HepG2 (cell line): Measurements from ENCODE around the gene OTUB2. TPM values are rescaled to one million over a fixed set of nuclear protein-coding genes. Genes with fewer than 3 reads are reported as not detected.

Source experiments
- CENPBD1 ChIP-seq: sonication (generic); formaldehyde crosslinking; IDR thresholded peaks from 2 replicates; pipeline ENCODE4 v1.8.0; 2022; ENCODE audit warnings: missing genetic modification reagents, low read depth, mild to moderate bottlenecking, borderline replicate concordance
- CHCHD3 ChIP-seq: sonication (generic); formaldehyde crosslinking; IDR thresholded peaks from 2 replicates; pipeline ENCODE4 v1.8.0; 2022; ENCODE audit warnings: mild to moderate bottlenecking, missing genetic modification reagents, moderate library complexity
- FOXA1 ChIP-seq, 2 experiments: fragments of 450-650 bp in 1 of 2; sonication (generic) in 1 of 2; formaldehyde crosslinking in 1 of 2; IDR thresholded peaks; 2 replicates each; pipeline versions ENCODE4 v1.4.0 to v1.6.1; 2016 to 2020; ENCODE audit warnings: missing genetic modification reagents in 1 of 2
- HDAC1 ChIP-seq: sonication (generic); formaldehyde crosslinking; IDR thresholded peaks from 2 replicates; pipeline ENCODE4 v1.5.1; 2020; ENCODE audit warnings: mild to moderate bottlenecking, missing genetic modification reagents
- HNF1B ChIP-seq: sonication (generic); formaldehyde crosslinking; IDR thresholded peaks from 2 replicates; pipeline ENCODE4 v1.5.1; 2020; ENCODE audit warnings: mild to moderate bottlenecking, moderate library complexity, missing genetic modification reagents
- KLF13 ChIP-seq: sonication (generic); formaldehyde crosslinking; IDR thresholded peaks from 2 replicates; pipeline ENCODE4 v1.4.0; 2020; ENCODE audit warnings: mild to moderate bottlenecking, missing genetic modification reagents
- SUZ12 ChIP-seq: fragments of 150-350 bp; IDR thresholded peaks from 2 replicates; pipeline ENCODE4 v1.6.1; 2014; ENCODE audit warnings: low read depth, low read length
- YEATS2 ChIP-seq: sonication (generic); formaldehyde crosslinking; IDR thresholded peaks from 2 replicates; pipeline ENCODE4 v1.4.0; 2020; ENCODE audit warnings: missing genetic modification reagents, borderline replicate concordance
- ZMAT3 ChIP-seq: sonication (generic); formaldehyde crosslinking; conservative IDR thresholded peaks from 2 replicates; pipeline ENCODE4 v1.7.0; 2021; ENCODE audit warnings: missing genetic modification reagents
- ZMYM2 ChIP-seq: sonication (generic); formaldehyde crosslinking; IDR thresholded peaks from 2 replicates; pipeline ENCODE4 v1.8.0; 2022; ENCODE audit warnings: mild to moderate bottlenecking, missing genetic modification reagents
- ZNF251 ChIP-seq: sonication (generic); formaldehyde crosslinking; IDR thresholded peaks from 2 replicates; pipeline ENCODE4 v1.9.0; 2021; ENCODE audit warnings: mild to moderate bottlenecking, missing genetic modification reagents
- ZNF562 ChIP-seq: sonication (generic); formaldehyde crosslinking; IDR thresholded peaks from 2 replicates; pipeline ENCODE4 v1.8.0; 2022; ENCODE audit warnings: missing genetic modification reagents, borderline replicate concordance
- polyA plus RNA-seq, 8 experiments: library from polyadenylated mRNA; depleted of rRNA in 3 of 8; stranded (reverse) in 7 of 8; unstranded in 1 of 8; fragments of >200 nt; fragmentation: Illumina TruSeq in 4 of 8; extraction: Trizol in 4 of 8; gene quantifications; 2 replicates each; pipeline versions ENCODE4 v1.2.1 to v1.2.3, GENCODE V29; 2011 to 2016; ENCODE audit warnings: low read depth in 4 of 8, missing spikeins in 1 of 8, mixed read lengths in 1 of 8; ENCODE audit not compliant: insufficient read depth in 1 of 8
- total RNA-seq, 5 experiments: library from RNA; depleted of rRNA; stranded (reverse); fragments of >200 nt; fragmentation: Illumina TruSeq; extraction: Trizol; gene quantifications; 2 replicates each; pipeline ENCODE4 v1.2.3, GENCODE V29; 2016; ENCODE audit warnings: low read depth in 1 of 5
- TF ChIP-seq, protein P1 (sequence below): sonication (generic); formaldehyde crosslinking; IDR thresholded peaks from 2 replicates; pipeline ENCODE4 v1.4.0; 2020; ENCODE audit warnings: missing genetic modification reagents, mild to moderate bottlenecking, borderline replicate concordance
- TF ChIP-seq, protein P2 (sequence below): IDR thresholded peaks from 2 replicates; pipeline ENCODE4 v1.6.1; 2016; ENCODE audit warnings: control low read depth
- TF ChIP-seq, protein P3 (sequence below): sonication (generic); formaldehyde crosslinking; IDR thresholded peaks from 2 replicates; pipeline ENCODE4 v1.5.1; 2020; ENCODE audit warnings: missing genetic modification reagents, mild to moderate bottlenecking, borderline replicate concordance
- TF ChIP-seq, protein P4 (sequence below): IDR thresholded peaks from 2 replicates; pipeline ENCODE4 v1.4.0; 2020; ENCODE audit warnings: mild to moderate bottlenecking, missing genetic modification reagents

Gene OTUB2
- total and polyA plus RNA-seq, 2 of the 13 experiments (the other 11 are each of a cell fraction or from before 2014, with no cell fraction given) = 2.2 to 2.4 TPM

DNA sequence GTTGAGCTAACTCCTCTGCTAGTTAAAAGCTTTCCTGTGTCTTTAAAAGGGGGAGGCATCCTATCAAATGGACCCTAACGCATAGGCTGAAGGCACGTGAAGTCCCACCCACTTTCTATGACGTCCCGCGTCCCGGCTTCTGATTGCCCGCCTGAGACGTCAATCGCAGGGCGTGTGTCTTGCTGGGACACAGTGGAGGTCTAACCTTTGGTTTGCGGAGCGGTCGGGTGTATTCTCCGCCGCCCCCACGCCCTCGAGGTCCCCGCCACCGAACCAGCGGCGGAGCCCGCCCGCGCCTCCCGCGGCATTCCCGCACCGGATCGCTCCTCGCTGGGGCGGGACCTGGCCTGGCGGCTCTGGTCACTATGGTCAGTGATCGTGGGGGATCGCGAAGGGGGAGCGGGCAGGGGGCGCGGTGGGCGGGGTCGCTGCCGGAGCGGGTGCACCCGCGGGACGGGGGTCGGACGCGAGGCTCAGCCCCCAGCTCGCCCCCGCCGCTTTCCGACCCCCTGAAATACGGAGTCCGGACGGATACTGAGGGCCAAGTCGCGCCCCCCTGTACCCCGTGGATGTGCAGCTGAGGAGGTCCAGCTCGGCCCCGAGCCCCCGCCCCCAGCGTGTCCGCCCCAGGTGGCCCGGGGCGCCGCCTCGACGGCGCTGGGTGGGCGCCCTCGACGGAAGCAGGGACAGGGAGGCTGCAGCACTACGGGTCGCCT, at the start of gene OTUB2 (continued):
- TF ChIP-seq SUZ12 = no peak
- TF ChIP-seq CHCHD3 (CRISPR knock-in tag) = 0 out of 2 replicates have a peak, but pooled peaks have one; percentile 25
- 0 out of 2 replicates have a peak, but pooled peaks have one; percentile 24 for TF ChIP-seq KLF13 (CRISPR knock-in tag)
- TF ChIP-seq, protein P1, sequence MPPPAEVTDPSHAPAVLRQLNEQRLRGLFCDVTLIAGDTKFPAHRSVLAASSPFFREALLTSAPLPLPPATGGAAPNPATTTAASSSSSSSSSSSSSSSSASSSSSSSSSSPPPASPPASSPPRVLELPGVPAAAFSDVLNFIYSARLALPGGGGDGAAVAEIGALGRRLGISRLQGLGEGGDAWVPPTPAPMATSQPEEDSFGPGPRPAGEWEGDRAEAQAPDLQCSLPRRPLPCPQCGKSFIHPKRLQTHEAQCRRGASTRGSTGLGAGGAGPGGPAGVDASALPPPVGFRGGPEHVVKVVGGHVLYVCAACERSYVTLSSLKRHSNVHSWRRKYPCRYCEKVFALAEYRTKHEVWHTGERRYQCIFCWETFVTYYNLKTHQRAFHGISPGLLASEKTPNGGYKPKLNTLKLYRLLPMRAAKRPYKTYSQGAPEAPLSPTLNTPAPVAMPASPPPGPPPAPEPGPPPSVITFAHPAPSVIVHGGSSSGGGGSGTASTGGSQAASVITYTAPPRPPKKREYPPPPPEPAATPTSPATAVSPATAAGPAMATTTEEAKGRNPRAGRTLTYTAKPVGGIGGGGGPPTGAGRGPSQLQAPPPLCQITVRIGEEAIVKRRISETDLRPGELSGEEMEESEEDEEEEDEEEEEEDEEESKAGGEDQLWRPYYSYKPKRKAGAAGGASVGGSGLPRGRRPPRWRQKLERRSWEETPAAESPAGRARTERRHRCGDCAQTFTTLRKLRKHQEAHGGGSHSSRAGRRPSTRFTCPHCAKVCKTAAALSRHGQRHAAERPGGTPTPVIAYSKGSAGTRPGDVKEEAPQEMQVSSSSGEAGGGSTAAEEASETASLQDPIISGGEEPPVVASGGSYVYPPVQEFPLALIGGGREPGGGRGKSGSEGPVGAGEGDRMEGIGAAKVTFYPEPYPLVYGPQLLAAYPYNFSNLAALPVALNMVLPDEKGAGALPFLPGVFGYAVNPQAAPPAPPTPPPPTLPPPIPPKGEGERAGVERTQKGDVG (CRISPR knock-in tag) = no peak
- TF ChIP-seq ZNF562 (CRISPR knock-in tag) = no peak
- no peak for TF ChIP-seq HNF1B (CRISPR knock-in tag)
- TF ChIP-seq YEATS2 (CRISPR knock-in tag) = no peak
- 0 out of 2 replicates have a peak, but pooled peaks have one; percentile 23 for TF ChIP-seq HDAC1 (CRISPR knock-in tag)
- no peak for TF ChIP-seq ZMAT3
- TF ChIP-seq, protein P2, sequence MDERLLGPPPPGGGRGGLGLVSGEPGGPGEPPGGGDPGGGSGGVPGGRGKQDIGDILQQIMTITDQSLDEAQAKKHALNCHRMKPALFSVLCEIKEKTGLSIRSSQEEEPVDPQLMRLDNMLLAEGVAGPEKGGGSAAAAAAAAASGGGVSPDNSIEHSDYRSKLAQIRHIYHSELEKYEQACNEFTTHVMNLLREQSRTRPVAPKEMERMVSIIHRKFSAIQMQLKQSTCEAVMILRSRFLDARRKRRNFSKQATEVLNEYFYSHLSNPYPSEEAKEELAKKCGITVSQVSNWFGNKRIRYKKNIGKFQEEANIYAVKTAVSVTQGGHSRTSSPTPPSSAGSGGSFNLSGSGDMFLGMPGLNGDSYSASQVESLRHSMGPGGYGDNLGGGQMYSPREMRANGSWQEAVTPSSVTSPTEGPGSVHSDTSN (CRISPR knock-in tag) = peak; percentile 96
- TF ChIP-seq, protein P3, sequence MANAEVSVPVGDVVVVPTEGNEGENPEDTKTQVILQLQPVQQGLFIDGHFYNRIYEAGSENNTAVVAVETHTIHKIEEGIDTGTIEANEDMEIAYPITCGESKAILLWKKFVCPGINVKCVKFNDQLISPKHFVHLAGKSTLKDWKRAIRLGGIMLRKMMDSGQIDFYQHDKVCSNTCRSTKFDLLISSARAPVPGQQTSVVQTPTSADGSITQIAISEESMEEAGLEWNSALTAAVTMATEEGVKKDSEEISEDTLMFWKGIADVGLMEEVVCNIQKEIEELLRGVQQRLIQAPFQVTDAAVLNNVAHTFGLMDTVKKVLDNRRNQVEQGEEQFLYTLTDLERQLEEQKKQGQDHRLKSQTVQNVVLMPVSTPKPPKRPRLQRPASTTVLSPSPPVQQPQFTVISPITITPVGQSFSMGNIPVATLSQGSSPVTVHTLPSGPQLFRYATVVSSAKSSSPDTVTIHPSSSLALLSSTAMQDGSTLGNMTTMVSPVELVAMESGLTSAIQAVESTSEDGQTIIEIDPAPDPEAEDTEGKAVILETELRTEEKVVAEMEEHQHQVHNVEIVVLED (CRISPR knock-in tag) = no peak
- TF ChIP-seq ZNF251 = no peak
- no peak for TF ChIP-seq CENPBD1 (CRISPR knock-in tag)
- TF ChIP-seq, protein P4, sequence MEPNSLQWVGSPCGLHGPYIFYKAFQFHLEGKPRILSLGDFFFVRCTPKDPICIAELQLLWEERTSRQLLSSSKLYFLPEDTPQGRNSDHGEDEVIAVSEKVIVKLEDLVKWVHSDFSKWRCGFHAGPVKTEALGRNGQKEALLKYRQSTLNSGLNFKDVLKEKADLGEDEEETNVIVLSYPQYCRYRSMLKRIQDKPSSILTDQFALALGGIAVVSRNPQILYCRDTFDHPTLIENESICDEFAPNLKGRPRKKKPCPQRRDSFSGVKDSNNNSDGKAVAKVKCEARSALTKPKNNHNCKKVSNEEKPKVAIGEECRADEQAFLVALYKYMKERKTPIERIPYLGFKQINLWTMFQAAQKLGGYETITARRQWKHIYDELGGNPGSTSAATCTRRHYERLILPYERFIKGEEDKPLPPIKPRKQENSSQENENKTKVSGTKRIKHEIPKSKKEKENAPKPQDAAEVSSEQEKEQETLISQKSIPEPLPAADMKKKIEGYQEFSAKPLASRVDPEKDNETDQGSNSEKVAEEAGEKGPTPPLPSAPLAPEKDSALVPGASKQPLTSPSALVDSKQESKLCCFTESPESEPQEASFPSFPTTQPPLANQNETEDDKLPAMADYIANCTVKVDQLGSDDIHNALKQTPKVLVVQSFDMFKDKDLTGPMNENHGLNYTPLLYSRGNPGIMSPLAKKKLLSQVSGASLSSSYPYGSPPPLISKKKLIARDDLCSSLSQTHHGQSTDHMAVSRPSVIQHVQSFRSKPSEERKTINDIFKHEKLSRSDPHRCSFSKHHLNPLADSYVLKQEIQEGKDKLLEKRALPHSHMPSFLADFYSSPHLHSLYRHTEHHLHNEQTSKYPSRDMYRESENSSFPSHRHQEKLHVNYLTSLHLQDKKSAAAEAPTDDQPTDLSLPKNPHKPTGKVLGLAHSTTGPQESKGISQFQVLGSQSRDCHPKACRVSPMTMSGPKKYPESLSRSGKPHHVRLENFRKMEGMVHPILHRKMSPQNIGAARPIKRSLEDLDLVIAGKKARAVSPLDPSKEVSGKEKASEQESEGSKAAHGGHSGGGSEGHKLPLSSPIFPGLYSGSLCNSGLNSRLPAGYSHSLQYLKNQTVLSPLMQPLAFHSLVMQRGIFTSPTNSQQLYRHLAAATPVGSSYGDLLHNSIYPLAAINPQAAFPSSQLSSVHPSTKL (CRISPR knock-in tag) = peak; percentile 24; the same call in 1 of the 2 replicates
- TF ChIP-seq ZMYM2 (CRISPR knock-in tag) = no peak
- no peak for TF ChIP-seq FOXA1 (IDR thresholded peaks at IDR 0.05)
- TF ChIP-seq FOXA1 (CRISPR knock-in tag; IDR thresholded peaks at IDR 0.05) = no peak
